GM19452 (cell line): ENCODE data around the gene SH3PXD2A.
"Not testable (repeated sequence)": the region's sequence is repeated elsewhere in the genome, so short reads cannot be mapped to it uniquely, and the experiment has no call there.

Source experiments
- ATAC-seq: cut with Tn5 transposase; IDR thresholded peaks from one replicate; pipeline ENCODE4 v1.9.1; 2021; ENCODE audit not compliant: unreplicated experiment

SH3PXD2A gene

GRCh38 chr10:103793429-103793828 is 61.9 kb downstream of the SH3PXD2A start:
- no peak for ATAC-seq

GRCh38 chr10:103792547-103792946 is 62.8 kb downstream of the SH3PXD2A start:
- no peak for ATAC-seq

GRCh38 chr10:103791858-103792257 is 63.5 kb downstream of the SH3PXD2A start:
- no peak for ATAC-seq

GRCh38 chr10:103791291-103791690 is 64.1 kb downstream of the SH3PXD2A start:
- no peak for ATAC-seq

- ATAC-seq = no peak
These were observed 64.8 kb downstream of the SH3PXD2A start for GRCh38 chr10:103790580-103790979.

GRCh38 chr10:103789771-103790201 is 65.6 kb downstream of the SH3PXD2A start:
- no peak for ATAC-seq

GRCh38 chr10:103789161-103789560 is 66.2 kb downstream of the SH3PXD2A start:
- no peak for ATAC-seq

- no peak for ATAC-seq
These were observed 68.0 kb downstream of the SH3PXD2A start for GRCh38 chr10:103787331-103787730.

- ATAC-seq = no peak
These were observed 69.4 kb downstream of the SH3PXD2A start for GRCh38 chr10:103786020-103786419.

GRCh38 chr10:103784723-103785418 is 70.5 kb downstream of the SH3PXD2A start:
- no peak for ATAC-seq

GRCh38 chr10:103784089-103784488 is 71.3 kb downstream of the SH3PXD2A start:
- no peak for ATAC-seq

- ATAC-seq = no peak
These were observed 71.7 kb downstream of the SH3PXD2A start for GRCh38 chr10:103783681-103784080.

- no peak for ATAC-seq
These were observed 73.9 kb downstream of the SH3PXD2A start for GRCh38 chr10:103781329-103782061.

- ATAC-seq = no peak
These were observed 74.9 kb downstream of the SH3PXD2A start for GRCh38 chr10:103780242-103781149.

- ATAC-seq = no peak
These were observed 76.8 kb downstream of the SH3PXD2A start for GRCh38 chr10:103778358-103779139.

GRCh38 chr10:103776878-103777591 is 78.3 kb downstream of the SH3PXD2A start:
- no peak for ATAC-seq

- ATAC-seq = no peak
These were observed 79.6 kb downstream of the SH3PXD2A start for GRCh38 chr10:103775776-103776175.

- not testable (repeated sequence) for ATAC-seq
These were observed 82.5 kb downstream of the SH3PXD2A start for GRCh38 chr10:103772846-103773245.

GRCh38 chr10:103772096-103772845 is 83.1 kb downstream of the SH3PXD2A start:
- peak; percentile 65 for ATAC-seq
